Measurements from ENCODE around the gene AMH. TPM values are rescaled to one million over a fixed set of nuclear protein-coding genes. Genes with fewer than 3 reads are reported as not detected.

Gene AMH
- total and polyA plus RNA-seq, 2 of the 13 experiments (the other 11 are each of a cell fraction or from before 2014, with no cell fraction given) = 0.03 to 0.18 TPM

- TF ChIP-seq ZBTB46 (CRISPR knock-in tag; IDR thresholded peaks at IDR 0.05; ENCODE audit: borderline replicate concordance) (peak; percentile 65; the same call in 1 of the 2 replicates), ZNF629 (CRISPR knock-in tag; conservative IDR thresholded peaks at IDR 0.05) (peak; percentile 53; the same call in 1 of the 2 replicates), ZNF414 (CRISPR knock-in tag; IDR thresholded peaks at IDR 0.05) (0 out of 2 replicates have a peak, but pooled peaks have one; percentile 29), IKZF5 (CRISPR knock-in tag; IDR thresholded peaks at IDR 0.05) (no peak), BCL3 (CRISPR knock-in tag; IDR thresholded peaks at IDR 0.05) (peak; percentile 62; the same call in 1 of the 2 replicates), AKNA (CRISPR knock-in tag; IDR thresholded peaks at IDR 0.05; ENCODE audit: borderline replicate concordance) (no peak), REST (IDR thresholded peaks at IDR 0.05; ENCODE audit: borderline replicate concordance in 1 of 2, low read depth in 1 of 2, low read length in 2 of 2) (no peak), ZIK1 (CRISPR knock-in tag; IDR thresholded peaks at IDR 0.05; ENCODE audit: borderline replicate concordance, low read depth) (no peak), ZBTB1 (CRISPR knock-in tag; IDR thresholded peaks at IDR 0.05; ENCODE audit: borderline replicate concordance) (no peak), TMF1 (CRISPR knock-in tag; IDR thresholded peaks at IDR 0.05; ENCODE audit: low read depth) (0 out of 2 replicates have a peak, but pooled peaks have one; percentile 49), MED1 (CRISPR knock-in tag; IDR thresholded peaks at IDR 0.05) (peak; percentile 74), CTCF (CRISPR knock-in tag; IDR thresholded peaks at IDR 0.05) (peak; percentile 30; the same call in 1 of the 2 replicates)
Observed at GRCh38 chr19:2288338-2288817, 39.3 kb downstream of the AMH start (continued).

Measured in HepG2 (cell line).